ENCODE measurements around the gene IZUMO1. TPM values are rescaled to one million over a fixed set of nuclear protein-coding genes. Genes with fewer than 3 reads are reported as not detected.

Gene IZUMO1
- total and polyA plus RNA-seq, 2 of the 4 experiments (the other 2 are of a cell fraction) = not detected

DNA sequence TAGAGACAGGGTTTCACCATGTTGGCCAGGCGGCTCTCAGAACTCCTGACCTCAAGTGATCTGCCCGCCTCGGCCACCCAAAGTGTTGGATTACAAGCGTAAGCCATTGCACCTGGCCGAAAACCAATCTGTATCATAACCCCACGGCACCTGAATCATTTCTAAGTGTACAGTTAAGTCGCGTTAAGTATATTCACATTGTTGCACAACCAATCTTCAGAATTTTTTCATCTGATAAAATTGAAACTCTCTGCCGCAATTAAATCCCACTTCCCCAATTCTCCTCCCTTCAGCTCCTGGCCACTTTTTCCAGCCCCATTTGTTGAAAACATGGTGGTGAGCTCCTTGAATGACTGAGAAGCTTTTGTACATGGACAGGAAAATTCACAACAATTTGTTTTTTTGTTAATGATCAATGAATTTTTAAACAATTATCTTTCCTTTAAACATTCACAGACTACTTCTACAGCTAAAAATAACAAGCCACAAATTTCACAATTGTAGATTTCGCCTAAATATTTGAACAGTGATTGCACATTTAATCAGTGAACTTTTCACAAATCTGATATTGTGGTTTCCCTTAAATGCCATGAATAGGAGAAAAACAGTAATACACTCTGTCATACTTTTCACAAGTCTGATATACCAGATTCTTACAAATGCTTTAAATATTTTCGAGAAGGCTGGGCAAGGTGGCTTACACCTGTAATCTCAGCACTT is 22.4 kb upstream of the IZUMO1 start:
- no peak overlapping the region for H3K14ac ChIP-seq (replicated peaks; ENCODE audit: low read depth, low read length)
- POLR2A ChIA-PET (ENCODE audit: unreplicated experiment) = no interaction called here
- TF ChIP-seq, protein P1, sequence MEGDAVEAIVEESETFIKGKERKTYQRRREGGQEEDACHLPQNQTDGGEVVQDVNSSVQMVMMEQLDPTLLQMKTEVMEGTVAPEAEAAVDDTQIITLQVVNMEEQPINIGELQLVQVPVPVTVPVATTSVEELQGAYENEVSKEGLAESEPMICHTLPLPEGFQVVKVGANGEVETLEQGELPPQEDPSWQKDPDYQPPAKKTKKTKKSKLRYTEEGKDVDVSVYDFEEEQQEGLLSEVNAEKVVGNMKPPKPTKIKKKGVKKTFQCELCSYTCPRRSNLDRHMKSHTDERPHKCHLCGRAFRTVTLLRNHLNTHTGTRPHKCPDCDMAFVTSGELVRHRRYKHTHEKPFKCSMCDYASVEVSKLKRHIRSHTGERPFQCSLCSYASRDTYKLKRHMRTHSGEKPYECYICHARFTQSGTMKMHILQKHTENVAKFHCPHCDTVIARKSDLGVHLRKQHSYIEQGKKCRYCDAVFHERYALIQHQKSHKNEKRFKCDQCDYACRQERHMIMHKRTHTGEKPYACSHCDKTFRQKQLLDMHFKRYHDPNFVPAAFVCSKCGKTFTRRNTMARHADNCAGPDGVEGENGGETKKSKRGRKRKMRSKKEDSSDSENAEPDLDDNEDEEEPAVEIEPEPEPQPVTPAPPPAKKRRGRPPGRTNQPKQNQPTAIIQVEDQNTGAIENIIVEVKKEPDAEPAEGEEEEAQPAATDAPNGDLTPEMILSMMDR (conservative IDR thresholded peaks at IDR 0.05; ENCODE audit: low read depth, low read length) = no peak
- TF ChIP-seq, protein P2, sequence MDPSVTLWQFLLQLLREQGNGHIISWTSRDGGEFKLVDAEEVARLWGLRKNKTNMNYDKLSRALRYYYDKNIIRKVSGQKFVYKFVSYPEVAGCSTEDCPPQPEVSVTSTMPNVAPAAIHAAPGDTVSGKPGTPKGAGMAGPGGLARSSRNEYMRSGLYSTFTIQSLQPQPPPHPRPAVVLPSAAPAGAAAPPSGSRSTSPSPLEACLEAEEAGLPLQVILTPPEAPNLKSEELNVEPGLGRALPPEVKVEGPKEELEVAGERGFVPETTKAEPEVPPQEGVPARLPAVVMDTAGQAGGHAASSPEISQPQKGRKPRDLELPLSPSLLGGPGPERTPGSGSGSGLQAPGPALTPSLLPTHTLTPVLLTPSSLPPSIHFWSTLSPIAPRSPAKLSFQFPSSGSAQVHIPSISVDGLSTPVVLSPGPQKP (IDR thresholded peaks at IDR 0.05; ENCODE audit: borderline replicate concordance, low read depth, low read length) = no peak
- TF ChIP-seq POLR2A (IDR thresholded peaks at IDR 0.05; ENCODE audit: low read depth, low read length) = no peak
- no peak for TF ChIP-seq SMC3 (IDR thresholded peaks at IDR 0.05; ENCODE audit: low read depth, low read length)
- no peak for TF ChIP-seq CHD1 (IDR thresholded peaks at IDR 0.05; ENCODE audit: low read depth, low read length)
- TF ChIP-seq NFE2L2 (IDR thresholded peaks at IDR 0.05; ENCODE audit: low read depth, low read length) = no peak
- no peak for TF ChIP-seq MAFK (IDR thresholded peaks at IDR 0.05; ENCODE audit: low read depth, low read length)
- no peak for TF ChIP-seq FOS (IDR thresholded peaks at IDR 0.05; ENCODE audit: low read depth, low read length)
- no peak for TF ChIP-seq MAZ (IDR thresholded peaks at IDR 0.05; ENCODE audit: borderline replicate concordance, low read depth, low read length)
- no peak for TF ChIP-seq BHLHE40 (IDR thresholded peaks at IDR 0.05; ENCODE audit: low read depth, low read length)
- TF ChIP-seq, protein P3, sequence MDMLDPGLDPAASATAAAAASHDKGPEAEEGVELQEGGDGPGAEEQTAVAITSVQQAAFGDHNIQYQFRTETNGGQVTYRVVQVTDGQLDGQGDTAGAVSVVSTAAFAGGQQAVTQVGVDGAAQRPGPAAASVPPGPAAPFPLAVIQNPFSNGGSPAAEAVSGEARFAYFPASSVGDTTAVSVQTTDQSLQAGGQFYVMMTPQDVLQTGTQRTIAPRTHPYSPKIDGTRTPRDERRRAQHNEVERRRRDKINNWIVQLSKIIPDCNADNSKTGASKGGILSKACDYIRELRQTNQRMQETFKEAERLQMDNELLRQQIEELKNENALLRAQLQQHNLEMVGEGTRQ (IDR thresholded peaks at IDR 0.05; ENCODE audit: low read depth, low read length) = no peak
- no peak for TF ChIP-seq RFX5 (IDR thresholded peaks at IDR 0.05; ENCODE audit: low read depth, low read length)
- no peak for TF ChIP-seq RAD21 (IDR thresholded peaks at IDR 0.05; ENCODE audit: low read length)
- no peak overlapping the region for H2BK15ac ChIP-seq (ENCODE audit: low read depth, low read length)
- H3K4me3 ChIP-seq (ENCODE audit: insufficient read depth, low read depth, low read length) = no peak overlapping the region
- H2BK120ac ChIP-seq (ENCODE audit: low read depth, low read length) = no peak overlapping the region
- no peaks in the 10 kb centered on the region for H4K20me1 ChIP-seq (ENCODE audit: insufficient read depth, low read length)
- CTCF ChIA-PET = interaction anchor here (0.6 kb wide), 1 partner anchor 117 kb away, joined by 8 read pairs; no protein-coding TSS in a partner anchor
- DNase-seq = no peak
- H3K27ac ChIP-seq (ENCODE audit: insufficient read depth, low read length) = no peak overlapping the region
- no peak overlapping the region for H2AFZ ChIP-seq (replicated peaks; ENCODE audit: low read length, poor library complexity)
- intact Hi-C loops (cut with micrococcal nuclease) (no loop called here), in situ Hi-C loops (cut with MboI; ENCODE audit: low sequenced_read_pairs) (no loop called here), dilution Hi-C loops (cut with HindIII; ENCODE audit: low sequenced_read_pairs, unreplicated experiment) (no loop called here)
- no peaks in the 10 kb centered on the region for H3K9me3 ChIP-seq (ENCODE audit: control insufficient read depth, insufficient read depth, low read length)
- no peak overlapping the region for H4K5ac ChIP-seq (ENCODE audit: low read depth, low read length)
- no peak overlapping the region for H3K18ac ChIP-seq (ENCODE audit: low read depth, low read length)
- no peaks in the 10 kb centered on the region for H3K79me1 ChIP-seq (ENCODE audit: low read depth in 1 of 2, low read length in 2 of 2)
- H3K9me1 ChIP-seq (ENCODE audit: insufficient read depth, low read length) = no peaks in the 10 kb centered on the region
- no peak overlapping the region for H3K4ac ChIP-seq (ENCODE audit: low read depth, low read length)
- H3K23ac ChIP-seq (ENCODE audit: low read depth, low read length) = no peak overlapping the region
- no TSS peak for BruUV-seq (replicated peaks)
- H3K4me1 ChIP-seq (ENCODE audit: control insufficient read depth, insufficient read depth, low read length) = no peaks in the 10 kb centered on the region
- H3K4me2 ChIP-seq (ENCODE audit: low read depth, low read length) = no peak overlapping the region
- no peak overlapping the region for H4K8ac ChIP-seq (ENCODE audit: low read depth in 2 of 2, low read length in 2 of 2)
- H4K91ac ChIP-seq (ENCODE audit: insufficient read depth, low read depth, low read length) = no peak overlapping the region
- H3K56ac ChIP-seq (ENCODE audit: extremely low read depth, insufficient read depth, low read length) = no peak overlapping the region
- H3K36me3 ChIP-seq (ENCODE audit: control insufficient read depth, insufficient read depth, low read length) = no peaks in the 10 kb centered on the region
- 59% methylated on average over 3 of the region's 11 CpGs; no CpG with 5 or more reads in 1 of the 2 experiments for WGBS, 2 experiments (ENCODE audit: extremely low coverage in 2 of 2, insufficient read length in 1 of 2)
- H3K27me3 ChIP-seq (ENCODE audit: control insufficient read depth, insufficient read depth, low read length) = peaks cover 37% of the 10 kb centered on the region
- no peak overlapping the region for H2BK20ac ChIP-seq (ENCODE audit: low read depth, low read length)
- H2BK5ac ChIP-seq (ENCODE audit: low read depth, low read length, poor library complexity, severe bottlenecking) = no peak overlapping the region
- H2AK9ac ChIP-seq (replicated peaks; ENCODE audit: low read depth, low read length, poor library complexity) = no peak overlapping the region
- no peak for ATAC-seq (ENCODE audit: low read depth)
- H2AK5ac ChIP-seq (ENCODE audit: low read depth, low read length) = no peak overlapping the region
- H3K9ac ChIP-seq (ENCODE audit: low read depth, low read length) = no peak overlapping the region
